ENCODE results near the gene TAC4. TPM values are rescaled to one million over a fixed set of nuclear protein-coding genes. Genes with fewer than 3 reads are reported as not detected.

The TAC4 gene
- total and polyA plus RNA-seq, 10 of the 15 experiments (the other 5 are each of a cell fraction or from before 2014, with no cell fraction given) = not detected

DNA sequence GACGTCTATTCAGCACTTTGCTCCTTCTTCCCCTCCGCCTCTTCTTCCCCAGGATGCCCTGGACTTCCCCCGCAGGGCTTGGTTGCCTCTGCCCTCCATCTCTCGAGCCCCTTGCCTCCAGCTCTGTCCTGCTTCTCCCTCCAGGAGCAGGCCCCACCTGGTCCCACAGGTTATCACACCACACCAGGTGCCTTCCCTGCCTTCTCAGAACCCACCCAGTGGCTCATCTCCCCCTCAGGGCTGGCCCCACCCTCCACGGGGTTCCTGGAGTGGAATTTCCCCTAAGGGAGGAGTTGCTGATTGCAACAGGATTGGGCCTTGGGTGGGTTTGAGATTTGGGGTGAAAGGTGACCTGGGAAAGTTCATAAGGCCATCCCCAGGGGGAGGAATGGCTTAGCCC is 49.0 kb upstream of the TAC4 start:
- 11% methylated on average over 5 of the region's 5 CpGs for WGBS (ENCODE audit: insufficient coverage, insufficient replicate concordance, low lambda C conversion rate, missing lambda C conversion rate)
- Histone ChIP-seq H3K36me3 (ENCODE audit: control insufficient read depth in 2 of 2, insufficient read depth in 2 of 2, low read length in 1 of 2) (no peaks in the 10 kb centered on the region), H3K4me3 (no peak overlapping the region), H3K4me1 (ENCODE audit: control insufficient read depth, insufficient read depth, low read length) (no peaks in the 10 kb centered on the region), H4K20me1 (ENCODE audit: control insufficient read depth, insufficient read depth) (no peaks in the 10 kb centered on the region), H3K27ac (ENCODE audit: control insufficient read depth, insufficient read depth) (no peak overlapping the region), H3K9ac (ENCODE audit: control insufficient read depth, insufficient read depth, low read length) (no peak overlapping the region), H3K9me3 (replicated peaks; ENCODE audit: control insufficient read depth, insufficient read depth, low read length) (no peaks in the 10 kb centered on the region), H3K27me3 (replicated peaks in 1 of 2; ENCODE audit: control insufficient read depth in 2 of 2, insufficient read depth in 2 of 2, low read length in 1 of 2) (peaks cover 6 to 7% of the 10 kb centered on the region in 2 experiments), H3K4me2 (ENCODE audit: control insufficient read depth, insufficient read depth) (no peak overlapping the region), H2AFZ (ENCODE audit: control insufficient read depth, low read depth, low read length) (no peak overlapping the region), H3K79me2 (ENCODE audit: control insufficient read depth, insufficient read depth, low read length) (no peaks in the 10 kb centered on the region)
- DNase-seq (ENCODE audit: low read depth, low spot score) (no peak), ATAC-seq (no peak), FAIRE-seq (no peak)
- TF ChIP-seq KLF5 (IDR thresholded peaks at IDR 0.05; ENCODE audit: partially characterized antibody) = no peak
- no peak for TF ChIP-seq CEBPB (IDR thresholded peaks at IDR 0.05; ENCODE audit: borderline replicate concordance in 1 of 2, low read depth in 2 of 2, low read length in 2 of 2)
- no peak for TF ChIP-seq ETV6 (conservative IDR thresholded peaks at IDR 0.05 in 1 of 2, IDR thresholded peaks at IDR 0.05 in 1 of 2; ENCODE audit: borderline replicate concordance in 1 of 2, low read depth in 1 of 2)
- SMC1A ChIA-PET (ENCODE audit: uncharacterized antibody, unreplicated experiment) = no interaction called here
- in situ Hi-C loops (cut with MboI) = no loop called here
- RAD21 ChIA-PET (ENCODE audit: unreplicated experiment) = no interaction called here
- POLR2A ChIA-PET = no interaction called here
- CTCF ChIA-PET = interaction anchor here (1.8 kb wide), 1 partner anchor 101 kb away, joined by 6 read pairs; no protein-coding TSS in a partner anchor
- intact Hi-C loops (cut with micrococcal nuclease; ENCODE audit: unreplicated experiment) = no loop called here
- no TSS peak for BruUV-seq (replicated peaks)

- BruUV-seq (replicated peaks) = no TSS peak
- no peak overlapping the region for H3K27ac ChIP-seq (ENCODE audit: control insufficient read depth, insufficient read depth)
- no peak for DNase-seq (ENCODE audit: low read depth, low spot score)
- H4K20me1 ChIP-seq (ENCODE audit: control insufficient read depth, insufficient read depth) = no peaks in the 10 kb centered on the region
- no peak for TF ChIP-seq FOXM1 (IDR thresholded peaks at IDR 0.05; ENCODE audit: low read depth, low read length)
- no peak for TF ChIP-seq NBN (IDR thresholded peaks at IDR 0.05)
- TF ChIP-seq, protein P1, sequence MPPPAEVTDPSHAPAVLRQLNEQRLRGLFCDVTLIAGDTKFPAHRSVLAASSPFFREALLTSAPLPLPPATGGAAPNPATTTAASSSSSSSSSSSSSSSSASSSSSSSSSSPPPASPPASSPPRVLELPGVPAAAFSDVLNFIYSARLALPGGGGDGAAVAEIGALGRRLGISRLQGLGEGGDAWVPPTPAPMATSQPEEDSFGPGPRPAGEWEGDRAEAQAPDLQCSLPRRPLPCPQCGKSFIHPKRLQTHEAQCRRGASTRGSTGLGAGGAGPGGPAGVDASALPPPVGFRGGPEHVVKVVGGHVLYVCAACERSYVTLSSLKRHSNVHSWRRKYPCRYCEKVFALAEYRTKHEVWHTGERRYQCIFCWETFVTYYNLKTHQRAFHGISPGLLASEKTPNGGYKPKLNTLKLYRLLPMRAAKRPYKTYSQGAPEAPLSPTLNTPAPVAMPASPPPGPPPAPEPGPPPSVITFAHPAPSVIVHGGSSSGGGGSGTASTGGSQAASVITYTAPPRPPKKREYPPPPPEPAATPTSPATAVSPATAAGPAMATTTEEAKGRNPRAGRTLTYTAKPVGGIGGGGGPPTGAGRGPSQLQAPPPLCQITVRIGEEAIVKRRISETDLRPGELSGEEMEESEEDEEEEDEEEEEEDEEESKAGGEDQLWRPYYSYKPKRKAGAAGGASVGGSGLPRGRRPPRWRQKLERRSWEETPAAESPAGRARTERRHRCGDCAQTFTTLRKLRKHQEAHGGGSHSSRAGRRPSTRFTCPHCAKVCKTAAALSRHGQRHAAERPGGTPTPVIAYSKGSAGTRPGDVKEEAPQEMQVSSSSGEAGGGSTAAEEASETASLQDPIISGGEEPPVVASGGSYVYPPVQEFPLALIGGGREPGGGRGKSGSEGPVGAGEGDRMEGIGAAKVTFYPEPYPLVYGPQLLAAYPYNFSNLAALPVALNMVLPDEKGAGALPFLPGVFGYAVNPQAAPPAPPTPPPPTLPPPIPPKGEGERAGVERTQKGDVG (CRISPR knock-in tag; IDR thresholded peaks at IDR 0.05) = no peak
- TF ChIP-seq HDAC2 (IDR thresholded peaks at IDR 0.05) = no peak
- TF ChIP-seq NFIC (IDR thresholded peaks at IDR 0.05; ENCODE audit: low read depth, low read length) = no peak
- TF ChIP-seq NFXL1 (IDR thresholded peaks at IDR 0.05; ENCODE audit: borderline replicate concordance) = no peak
- SMC1A ChIA-PET (ENCODE audit: uncharacterized antibody, unreplicated experiment) = no interaction called here
- WGBS (ENCODE audit: insufficient coverage, insufficient replicate concordance, low lambda C conversion rate, missing lambda C conversion rate) = 0% methylated on average over 1 of the region's 1 CpG
- no peaks in the 10 kb centered on the region for H3K9me3 ChIP-seq (replicated peaks; ENCODE audit: control insufficient read depth, insufficient read depth, low read length)
- no peak overlapping the region for H3K9ac ChIP-seq (ENCODE audit: control insufficient read depth, insufficient read depth, low read length)
- no peak for FAIRE-seq
- POLR2A ChIA-PET = no interaction called here
- RAD21 ChIA-PET (ENCODE audit: unreplicated experiment) = no interaction called here
- in situ Hi-C loops (cut with MboI) (no loop called here), intact Hi-C loops (cut with micrococcal nuclease; ENCODE audit: unreplicated experiment) (no loop called here)
- no peak overlapping the region for H2AFZ ChIP-seq (ENCODE audit: control insufficient read depth, low read depth, low read length)
- H3K4me3 ChIP-seq = no peak overlapping the region
- H3K4me2 ChIP-seq (ENCODE audit: control insufficient read depth, insufficient read depth) = no peak overlapping the region
- H3K79me2 ChIP-seq (ENCODE audit: control insufficient read depth, insufficient read depth, low read length) = no peaks in the 10 kb centered on the region
- H3K27me3 ChIP-seq (replicated peaks in 1 of 2; ENCODE audit: control insufficient read depth in 2 of 2, insufficient read depth in 2 of 2, low read length in 1 of 2) = peaks cover 8 to 12% of the 10 kb centered on the region in 2 experiments
- no peaks in the 10 kb centered on the region for H3K4me1 ChIP-seq (ENCODE audit: control insufficient read depth, insufficient read depth, low read length)
- no peak for ATAC-seq
- no peaks in the 10 kb centered on the region for H3K36me3 ChIP-seq (ENCODE audit: control insufficient read depth in 2 of 2, insufficient read depth in 2 of 2, low read length in 1 of 2)
- CTCF ChIA-PET = interaction anchor here (1.8 kb wide), 1 partner anchor 102 kb away, joined by 6 read pairs; no protein-coding TSS in a partner anchor
These were observed 48.4 kb upstream of the TAC4 start for GRCh38 chr17:49896222-49896621.
